HG03280 (cell line): ENCODE measurements around the gene SLC25A23.

Experiments used
- ATAC-seq: cut with Tn5 transposase; IDR thresholded peaks from one replicate; pipeline ENCODE4 v1.9.1; 2021; ENCODE audit warnings: mild to moderate bottlenecking, moderate library complexity; ENCODE audit not compliant: unreplicated experiment

The SLC25A23 gene

DNA sequence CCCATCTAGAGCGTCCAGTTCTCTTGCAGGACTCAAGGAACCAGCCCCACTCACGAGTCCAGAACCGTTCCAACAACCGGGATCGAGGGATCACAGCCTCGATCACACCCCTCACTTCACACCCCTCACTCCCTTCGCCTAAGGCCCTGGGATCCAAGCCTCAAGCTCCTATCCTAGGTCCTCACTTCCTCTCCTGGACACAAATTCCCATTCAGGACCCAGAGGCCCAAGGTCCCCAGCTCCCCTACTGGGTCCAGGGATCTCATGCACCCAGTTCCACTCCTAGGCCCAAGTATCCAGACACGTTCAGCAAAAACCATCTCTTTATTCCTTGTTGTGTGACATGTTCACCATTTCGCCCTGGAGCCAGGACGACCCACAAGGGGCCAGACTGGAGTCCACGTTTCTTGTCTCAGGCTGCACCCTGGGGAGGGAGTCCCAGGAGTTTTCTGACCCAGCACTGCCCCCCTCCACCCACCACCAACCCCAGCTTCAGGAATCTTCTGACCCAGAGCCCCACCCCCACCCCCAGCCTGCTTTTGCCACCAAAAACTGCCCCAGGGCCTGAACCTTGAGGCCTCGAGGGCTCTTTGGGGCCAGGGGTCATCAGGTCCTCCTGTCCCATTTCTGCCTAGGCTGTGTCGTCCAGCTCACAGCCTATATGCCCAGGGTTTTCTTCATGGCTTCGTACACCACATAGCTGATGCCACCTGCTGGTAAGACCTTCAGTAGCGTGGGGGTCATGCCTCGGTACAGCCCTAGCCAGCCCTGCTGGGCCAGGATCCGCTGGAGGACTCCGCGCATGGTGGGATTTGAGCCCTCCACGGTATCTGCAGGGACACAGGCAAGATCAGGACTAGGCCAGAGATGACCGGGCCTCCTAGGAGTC, 33.6 kb downstream of the SLC25A23 start:
- no peak for ATAC-seq

DNA sequence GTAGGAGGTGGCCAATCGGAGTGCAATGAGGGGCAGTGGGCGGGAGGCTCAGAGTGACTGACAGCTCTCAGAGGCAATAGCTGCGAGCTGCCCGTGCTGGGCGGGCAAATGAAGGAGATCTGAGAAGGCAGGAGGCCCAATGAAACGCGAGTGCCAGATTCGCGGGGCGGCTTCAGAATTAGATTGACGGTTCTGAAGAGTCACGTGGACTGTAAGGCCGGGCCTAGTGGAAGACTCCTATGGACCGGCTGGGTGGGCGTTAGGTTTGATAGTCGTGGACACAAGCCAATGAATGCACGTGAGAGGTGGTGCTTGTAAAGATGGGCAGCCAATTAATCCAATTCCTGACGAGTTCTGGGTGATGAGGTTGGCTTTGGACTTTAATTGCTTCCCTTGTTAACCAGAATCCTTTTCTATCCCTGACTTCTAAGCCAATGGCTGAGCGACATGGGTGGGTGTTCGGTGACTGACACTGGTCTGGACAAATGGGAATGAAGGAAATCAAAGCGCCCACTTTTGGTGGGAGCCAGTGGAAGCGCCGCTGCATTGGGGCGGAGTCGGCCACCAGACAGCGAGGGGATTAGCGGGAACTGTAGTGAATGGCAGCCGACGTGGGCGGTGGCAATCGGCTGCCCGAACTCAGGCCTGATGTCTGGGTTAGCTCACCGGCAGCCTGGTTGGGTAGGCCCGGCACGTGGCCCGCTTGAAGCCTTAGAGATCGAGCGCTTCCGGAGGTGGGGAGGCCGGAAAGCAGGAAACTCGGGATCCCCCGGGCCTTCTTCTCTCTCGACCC, 34.5 kb downstream of the SLC25A23 start:
- ATAC-seq, result peak; percentile 80

DNA sequence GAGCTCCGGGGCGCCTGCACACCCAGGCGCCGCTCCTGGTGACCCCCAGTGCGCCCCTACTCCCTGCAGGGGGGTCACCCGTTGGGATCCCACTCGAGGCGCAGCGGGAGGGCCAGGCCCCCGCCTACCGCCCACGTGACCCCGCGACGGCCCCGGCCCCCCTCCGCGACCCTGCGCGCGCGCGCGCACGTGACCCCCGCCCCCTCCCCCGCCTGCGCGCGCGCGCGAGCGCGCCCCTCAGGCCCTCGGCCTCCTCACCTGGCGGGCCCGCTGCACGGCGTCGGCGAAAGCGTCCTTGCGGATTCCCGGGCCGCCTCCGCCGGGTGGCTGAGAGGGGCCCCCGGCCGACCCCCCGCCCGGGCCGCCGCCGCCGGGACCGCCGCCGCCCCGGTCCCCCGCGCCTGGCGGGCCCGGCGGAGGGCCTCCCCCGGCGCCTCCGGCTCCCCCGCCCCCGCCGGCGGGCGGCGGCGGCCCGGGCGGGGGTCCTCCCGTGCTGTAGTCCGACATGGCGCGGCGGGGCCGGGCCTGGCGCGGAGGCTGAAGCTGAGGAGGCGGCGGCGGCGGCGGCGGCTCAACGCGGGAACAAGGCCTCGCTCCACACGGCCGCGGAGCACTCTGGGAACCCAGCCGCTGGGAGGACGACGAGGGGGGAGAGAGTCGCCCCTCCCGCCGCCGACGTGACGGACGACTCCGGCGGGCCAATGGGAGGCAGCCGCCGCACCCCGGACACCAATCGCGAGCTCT, 35.2 kb downstream of the SLC25A23 start, which contains the start of gene KHSRP:
TSS of gene KHSRP (minus strand) at position 617 of the 744 bp plus-strand sequence. CDS start at position 507, 110 bp downstream.
- ATAC-seq, result no peak

DNA sequence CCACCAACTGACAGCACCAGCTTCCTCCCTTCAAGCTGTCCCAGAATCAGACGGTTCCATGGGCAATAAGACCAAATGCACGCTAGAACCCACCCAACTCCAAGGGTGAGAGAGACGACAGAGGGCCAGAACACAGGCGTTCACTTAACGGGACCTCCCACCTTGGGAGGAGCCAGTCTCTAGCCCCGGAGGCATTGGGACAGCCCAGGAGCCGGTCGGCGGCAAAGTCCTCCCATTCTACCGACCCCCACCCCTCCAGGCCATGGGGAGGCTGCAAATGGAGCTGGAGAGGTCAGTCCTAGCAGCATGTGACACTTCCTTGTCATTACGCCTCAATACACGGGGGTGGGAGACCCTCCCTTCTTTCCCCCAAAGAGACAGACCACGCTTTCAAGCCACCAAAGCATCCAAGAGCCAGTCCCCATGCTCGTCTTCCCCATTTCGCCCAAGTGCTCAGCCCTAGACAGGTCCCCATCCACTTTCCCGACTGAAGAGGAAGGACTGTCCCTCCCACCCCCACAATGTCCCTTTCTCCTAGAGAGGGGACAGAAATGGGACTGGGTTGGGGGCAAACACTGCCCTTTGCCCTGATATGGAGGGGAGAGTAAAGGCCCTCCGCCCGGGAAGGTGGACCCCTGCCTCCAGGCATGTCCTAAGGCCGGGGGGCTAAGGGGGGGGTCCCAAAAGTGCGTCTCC, 35.9 kb downstream of the SLC25A23 start:
- no peak for ATAC-seq

DNA sequence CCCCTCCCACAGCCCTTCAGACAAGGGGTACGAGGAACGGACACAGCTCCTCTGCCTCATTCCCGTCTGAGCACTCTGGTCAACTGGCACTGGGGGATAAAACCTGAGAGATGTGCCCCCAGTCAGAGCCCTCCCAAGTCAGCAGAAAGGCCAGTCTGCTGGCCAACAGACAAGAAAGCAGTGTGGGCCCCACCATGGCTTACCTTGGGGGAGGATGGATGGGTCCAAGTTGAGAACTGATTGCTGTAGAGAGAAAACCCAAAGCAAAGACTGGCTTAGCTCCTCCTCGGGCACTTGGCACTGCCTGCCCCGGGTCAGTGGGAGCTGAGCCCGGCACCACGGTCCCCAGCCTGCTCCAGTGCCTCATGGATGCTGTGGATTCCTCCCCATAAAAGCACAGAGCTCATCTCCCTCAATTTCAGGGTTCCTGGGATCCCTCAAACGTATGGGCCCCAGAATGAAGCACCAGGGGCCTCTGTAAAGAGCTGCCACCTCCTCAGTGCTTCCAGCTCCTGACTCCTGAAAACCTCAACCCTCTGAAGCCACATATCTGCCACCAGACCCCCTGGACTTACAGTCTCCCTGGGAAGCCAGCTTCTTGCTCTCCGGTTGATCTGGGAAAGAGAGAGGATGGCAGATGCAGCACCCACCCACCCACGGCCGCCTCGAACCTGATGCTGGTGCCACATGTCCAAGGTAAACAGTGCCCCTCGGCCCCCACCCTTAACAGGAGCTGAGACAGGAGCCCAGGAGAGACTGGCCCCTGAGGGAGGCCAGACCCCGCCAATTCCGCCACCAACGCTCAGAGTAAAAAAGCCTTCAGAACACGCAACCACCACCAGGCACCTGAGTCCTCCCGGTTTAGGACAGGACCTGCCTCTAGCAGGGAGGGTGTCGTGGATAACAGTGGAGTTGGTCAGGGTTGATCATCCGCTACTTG, 38.2 kb downstream of the SLC25A23 start:
- no peak for ATAC-seq

DNA sequence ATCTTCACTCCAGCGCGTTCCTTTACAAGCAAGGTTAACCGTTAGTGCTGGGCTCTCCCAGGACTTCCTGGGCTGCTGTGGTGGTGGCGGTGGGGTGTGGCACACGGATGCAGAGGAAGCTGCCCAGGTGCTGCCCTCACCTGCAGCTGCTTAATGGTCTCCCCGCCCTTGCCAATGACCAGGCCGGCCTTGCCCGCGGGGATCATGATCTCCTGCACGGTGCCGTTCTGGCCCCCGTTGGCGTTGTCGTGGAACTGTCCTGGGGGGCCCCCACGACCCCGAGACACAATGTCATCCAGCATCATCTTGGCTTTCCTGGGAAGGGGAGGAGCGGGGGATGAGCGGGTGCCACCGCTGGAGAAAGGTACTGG, 41.0 kb downstream of the SLC25A23 start:
- ATAC-seq, result no peak

DNA sequence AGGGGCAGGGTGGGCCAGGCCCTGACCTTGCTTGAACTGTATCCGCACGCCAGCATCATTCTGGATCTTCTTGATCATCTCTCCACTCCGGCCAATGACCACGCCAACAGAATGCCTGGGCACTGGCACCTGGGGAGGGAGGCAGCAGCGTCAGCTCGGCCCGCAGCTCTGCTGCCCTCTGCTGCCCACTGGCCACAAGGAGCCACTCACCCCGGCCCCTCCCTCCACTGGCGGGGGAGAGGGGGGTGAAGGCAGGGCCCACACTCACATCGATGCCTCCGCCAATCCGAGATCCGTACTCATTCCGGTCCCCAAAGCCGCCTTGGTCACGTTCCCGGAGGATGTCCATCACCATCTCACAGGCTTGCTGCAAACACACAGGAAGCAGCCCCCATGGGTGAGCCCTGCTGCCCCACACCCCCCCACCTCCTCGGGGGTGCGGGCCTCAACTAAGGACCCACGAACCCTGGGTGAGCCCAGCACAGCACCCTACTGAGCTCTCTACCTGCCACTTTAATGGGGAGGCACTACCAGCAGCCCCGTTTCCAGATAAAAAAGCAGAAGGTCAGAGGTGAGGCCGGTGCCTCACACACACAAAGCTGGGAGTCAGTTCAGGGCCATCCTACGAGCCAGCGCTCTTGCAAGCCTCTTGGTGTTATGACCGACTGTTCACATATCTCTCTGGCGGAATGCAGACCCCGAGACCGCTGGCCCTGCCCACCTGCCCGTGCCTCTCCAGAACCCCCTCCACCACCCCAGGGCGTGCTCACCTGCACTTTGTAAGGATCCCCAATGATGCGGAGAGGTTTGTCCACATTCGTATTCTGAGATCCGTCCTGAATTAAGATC, 41.7 kb downstream of the SLC25A23 start:
- no peak for ATAC-seq

DNA sequence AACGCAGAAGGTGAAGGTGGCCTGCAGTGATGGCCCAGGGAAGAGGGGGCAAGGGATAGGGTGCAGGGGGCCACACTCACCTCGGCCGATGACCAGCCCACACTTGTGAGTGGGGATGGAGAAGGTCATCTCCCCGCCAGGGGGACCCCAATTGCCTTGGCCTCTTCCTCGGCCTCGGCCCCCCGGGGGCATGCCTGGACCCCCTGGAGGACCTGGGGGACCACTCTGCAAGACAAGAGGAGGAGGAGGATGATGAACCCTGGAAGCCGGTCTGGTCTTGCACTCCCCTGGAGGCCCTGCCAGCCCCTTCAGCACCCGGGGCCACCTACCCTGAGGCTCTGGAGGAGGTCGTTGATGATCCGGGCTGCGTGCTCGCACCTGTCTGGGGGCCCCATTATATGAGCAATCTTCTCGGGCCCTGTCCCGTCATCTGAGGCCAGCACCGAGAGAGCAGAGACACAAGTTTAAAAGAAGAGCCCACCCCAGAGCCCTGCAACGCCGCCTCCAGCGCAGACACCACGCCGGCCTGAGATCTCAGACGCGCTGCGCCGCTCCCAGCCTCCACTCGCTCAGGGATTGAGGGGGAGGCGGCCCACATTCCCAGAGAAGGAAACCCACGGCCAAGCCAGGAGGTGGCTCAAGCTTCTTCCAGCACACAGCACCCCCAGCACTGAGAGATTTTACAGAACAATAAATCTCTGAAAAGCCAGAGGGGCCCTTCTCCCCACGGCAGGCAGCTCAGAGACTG, 42.8 kb downstream of the SLC25A23 start:
- ATAC-seq, result no peak

DNA sequence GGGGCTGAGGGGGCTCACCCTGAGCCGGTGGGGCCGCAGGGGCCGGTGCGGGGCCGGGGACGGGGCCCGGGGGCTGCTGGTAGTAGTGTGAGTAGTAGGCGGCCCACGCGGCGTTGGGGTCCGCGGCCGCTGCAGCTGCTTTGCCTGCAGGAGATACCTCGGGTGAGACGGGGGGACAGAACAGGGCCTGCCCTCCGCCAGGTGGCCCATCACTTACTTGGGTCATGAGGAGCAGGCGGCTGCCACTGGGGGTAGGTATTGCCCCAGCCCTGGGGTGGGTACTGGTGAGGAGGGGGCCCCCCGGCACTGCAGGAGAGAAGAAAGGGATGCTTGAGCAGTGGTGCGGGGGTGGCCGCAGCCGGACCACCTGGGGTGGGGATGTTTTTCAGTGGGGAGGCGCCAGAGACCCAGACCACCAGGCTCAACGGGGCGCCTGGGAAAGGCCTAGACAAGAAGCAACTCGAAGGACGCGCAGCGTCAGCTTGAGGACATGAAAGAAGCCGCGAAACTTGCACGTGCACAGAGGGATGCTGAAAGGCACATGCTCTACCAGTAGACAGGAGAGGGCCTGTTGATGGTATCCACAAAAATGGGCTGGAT, 43.9 kb downstream of the SLC25A23 start:
- no peak for ATAC-seq

DNA sequence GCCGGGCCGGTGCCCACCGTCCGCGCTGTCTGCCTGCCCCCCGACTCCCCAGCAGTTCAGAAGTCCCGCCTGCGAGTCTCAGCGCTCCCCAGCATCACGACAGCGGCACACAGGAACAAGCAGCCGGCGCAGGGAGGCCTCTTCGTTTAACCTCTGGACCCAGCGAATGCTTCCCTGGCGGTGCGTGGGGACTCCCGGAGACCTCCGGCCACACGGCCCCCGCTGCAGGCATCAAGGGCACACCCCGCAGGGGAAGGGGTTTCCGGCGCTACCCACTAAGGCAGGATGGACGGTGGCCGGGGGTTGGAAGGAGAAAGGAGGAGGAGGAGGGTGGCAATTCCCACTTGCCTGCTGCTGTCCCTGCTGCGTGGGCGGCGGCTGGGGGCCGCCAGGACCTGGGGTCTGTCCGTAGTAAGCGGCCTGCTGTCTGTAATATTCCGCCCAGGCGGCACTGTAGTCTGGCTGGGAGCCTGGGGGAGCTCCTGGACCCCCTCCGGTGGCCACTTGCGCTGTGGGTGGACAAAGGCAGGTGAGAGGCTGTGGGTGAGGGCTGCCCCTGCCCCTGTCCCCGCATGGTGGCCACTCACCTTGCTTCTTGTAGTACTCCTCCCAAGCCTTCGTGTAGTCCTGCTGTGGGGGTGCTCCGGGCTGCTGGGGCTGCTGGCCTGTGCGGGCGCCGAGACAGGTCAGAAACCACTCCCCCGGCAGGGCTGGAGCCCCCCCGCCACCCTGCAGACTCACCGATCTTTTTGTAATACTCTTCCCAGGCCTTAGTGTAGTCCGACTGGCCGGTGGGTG, 44.6 kb downstream of the SLC25A23 start:
- ATAC-seq, result no peak

DNA sequence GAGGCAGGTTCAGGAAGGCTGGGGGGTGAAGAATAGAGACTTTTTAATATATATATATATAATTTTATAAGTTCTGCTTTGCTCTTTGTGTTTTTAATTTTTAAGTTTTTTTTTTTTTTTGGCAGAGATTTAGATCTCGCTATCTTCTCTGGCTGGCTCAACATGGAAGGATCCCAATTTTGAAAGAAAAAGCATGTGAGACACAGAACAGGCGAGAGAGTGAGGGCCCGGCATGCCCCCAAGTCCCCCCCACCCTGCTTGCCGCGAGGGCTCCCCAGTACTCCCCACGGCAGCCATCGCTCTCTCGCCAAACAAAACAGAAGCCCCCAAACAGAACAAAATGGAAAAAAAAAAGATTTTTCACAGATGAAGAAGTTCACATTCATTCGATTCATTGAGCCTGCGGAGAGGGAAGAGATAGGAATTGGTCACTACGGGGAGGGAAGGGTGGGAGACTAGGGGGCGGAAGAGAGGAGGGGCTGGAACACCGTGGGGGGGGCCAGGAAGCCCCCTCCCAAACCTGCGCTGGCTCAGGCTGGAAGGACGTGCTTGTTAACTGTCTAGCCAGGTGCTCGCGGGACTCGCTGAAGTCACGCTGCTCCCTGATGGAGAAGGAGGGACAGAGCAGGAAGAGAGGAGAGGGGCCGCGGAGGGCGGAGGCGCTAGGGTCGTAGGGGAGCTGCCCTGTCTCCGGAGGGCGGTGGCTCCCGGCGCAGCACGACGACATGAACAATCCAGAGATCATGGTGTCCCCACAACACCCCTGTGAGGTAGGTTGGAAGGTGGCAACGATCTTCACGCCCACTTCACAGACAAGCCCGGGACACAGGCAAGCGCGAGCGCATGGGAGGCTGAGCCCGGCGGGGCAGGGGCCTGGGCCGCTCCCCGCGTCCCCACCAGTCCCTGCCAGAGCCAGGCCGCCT, 45.6 kb downstream of the SLC25A23 start:
- ATAC-seq, result no peak

DNA sequence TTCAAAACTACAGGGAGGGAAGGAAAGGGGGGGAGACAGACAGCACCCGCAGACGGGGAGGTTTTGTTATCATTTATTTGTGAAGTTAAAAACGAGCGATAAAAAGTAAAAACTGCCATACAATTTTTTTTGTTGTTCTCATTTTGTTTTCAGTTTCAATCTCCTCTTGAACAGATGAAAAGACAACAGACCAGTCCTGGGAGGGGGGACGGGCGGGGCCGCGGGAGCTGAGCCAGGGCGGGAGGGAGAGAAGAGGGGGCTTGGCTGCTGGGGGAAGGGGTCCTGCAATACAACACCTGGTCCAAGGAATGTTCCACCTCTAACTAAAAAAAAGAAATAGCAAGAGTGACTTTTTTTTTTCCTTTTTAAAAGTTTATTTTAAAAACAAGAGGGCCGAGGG, 46.3 kb downstream of the SLC25A23 start:
- ATAC-seq, result no peak

DNA sequence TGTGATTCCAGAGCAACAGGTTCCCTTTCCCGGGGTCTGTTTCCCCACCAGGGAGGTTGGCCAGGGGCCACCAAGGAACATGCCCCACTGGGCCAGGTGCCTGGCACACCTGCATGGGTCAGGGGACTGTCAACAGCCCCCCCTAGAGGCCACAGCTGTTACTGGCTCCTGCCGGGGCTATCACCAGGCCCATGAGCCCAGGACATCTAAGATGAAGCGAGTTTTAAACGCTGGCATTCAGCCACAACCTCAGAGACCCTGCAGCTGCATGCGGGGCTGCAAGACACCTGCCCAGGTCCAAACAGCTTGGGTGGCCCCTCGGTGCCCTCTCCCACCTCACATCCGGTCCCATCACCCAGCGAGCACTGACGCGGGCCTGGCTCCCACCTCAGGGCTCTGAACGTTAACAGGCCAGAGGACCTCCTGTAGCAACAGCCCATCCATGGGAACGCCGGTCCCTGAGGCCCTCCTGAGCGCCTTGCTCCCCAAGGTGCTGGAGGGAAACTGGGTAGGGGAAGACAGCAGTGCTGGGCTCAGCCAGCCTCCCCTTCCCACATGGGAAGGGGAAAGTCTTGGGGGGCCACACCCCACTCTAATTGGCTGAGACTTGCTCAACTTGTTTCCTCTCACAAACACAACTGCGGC, 47.0 kb downstream of the SLC25A23 start:
- ATAC-seq, result no peak

DNA sequence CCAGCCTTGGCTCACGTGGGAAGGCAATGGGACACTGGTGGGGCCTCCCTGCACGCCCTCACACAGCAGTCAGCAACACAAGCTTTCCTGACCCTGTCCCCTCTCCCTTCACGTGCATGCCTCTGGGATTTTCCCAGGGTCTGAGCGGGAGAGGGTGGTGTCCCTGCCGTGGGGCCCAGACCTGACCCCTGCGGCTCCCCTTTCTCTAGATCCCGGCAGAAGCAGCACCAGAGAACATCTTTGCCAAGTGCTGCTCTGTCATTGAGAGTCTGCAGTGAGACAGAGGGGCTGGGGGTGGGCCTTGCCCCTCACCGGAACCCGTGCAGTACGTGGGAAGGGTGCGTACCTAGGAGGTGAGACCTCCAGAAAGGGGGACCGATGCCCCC, 47.5 kb downstream of the SLC25A23 start:
- ATAC-seq, result no peak

DNA sequence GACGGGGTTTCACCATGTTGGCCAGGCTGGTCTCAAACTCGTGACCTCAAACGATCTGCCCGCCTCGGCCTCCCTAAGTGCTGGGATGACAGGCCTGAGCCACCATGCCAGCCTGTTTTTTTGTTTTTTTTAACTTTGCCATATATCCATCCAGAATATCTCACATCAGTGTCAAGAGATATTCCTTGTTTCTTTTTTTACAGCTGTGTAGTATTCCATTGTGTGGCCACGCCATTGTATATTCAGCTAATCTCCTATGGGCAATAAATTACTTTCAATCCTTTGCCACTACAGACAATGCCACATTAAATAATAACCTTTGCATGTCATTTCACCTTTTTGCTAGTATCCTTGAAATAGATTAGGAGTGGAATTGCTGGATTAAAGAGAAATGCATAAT, 50.2 kb downstream of the SLC25A23 start:
- no peak for ATAC-seq
